Gastrocnemius medialis (tissue), 4 donors: ENCODE results near the gene WDR49. TPM values are rescaled to one million over a fixed set of nuclear protein-coding genes. Genes with fewer than 3 reads are reported as not detected.

Experiments used
- ATAC-seq, 2 donors: fragments of 150-250 bp; one replicate each; pipeline ENCODE4 v1.9.1; 2016
- DNase-seq, 2 donors: peaks; one replicate each; pipeline ENCODE4 v3.0.0-alpha.2; 2019
- H3K27ac ChIP-seq, 4 donors: fragments of 200-600 bp; sonication (generic); 1 replicate in 1 of 4; 2 replicates in 3 of 4; pipeline ENCODE4 v1.5.1; 2016 to 2018; ENCODE audit warnings: mild to moderate bottlenecking in 2 of 4, moderate library complexity in 1 of 4
- H3K27me3 ChIP-seq, 3 donors: fragments of 200-600 bp; sonication (generic) in 2 of 3; 1 replicate in 1 of 3; 2 replicates in 2 of 3; pipeline versions ENCODE4 v1.5.1 to v1.6.0; 2016 to 2019; ENCODE audit warnings: mild to moderate bottlenecking in 1 of 3, moderate library complexity in 1 of 3
- H3K36me3 ChIP-seq, 2 donors: fragments of 200-600 bp; sonication (generic) in 1 of 2; one replicate each; pipeline ENCODE4 v1.5.1; 2017 to 2018
- H3K4me1 ChIP-seq, 2 donors: fragments of 200-600 bp; sonication (generic) in 1 of 2; one replicate each; pipeline ENCODE4 v1.5.1; 2016 to 2017; ENCODE audit warnings: mild to moderate bottlenecking in 2 of 2
- H3K4me3 ChIP-seq, 4 donors: fragments of 200-600 bp; sonication (generic) in 3 of 4; 1 replicate in 1 of 4; 2 replicates in 3 of 4; pipeline ENCODE4 v1.5.1; 2016 to 2019; ENCODE audit warnings: mild to moderate bottlenecking in 2 of 4
- H3K9me3 ChIP-seq, 3 donors: fragments of 200-600 bp; sonication (generic) in 2 of 3; 1 replicate in 1 of 3; 2 replicates in 2 of 3; pipeline ENCODE4 v1.5.1; 2016 to 2019
- POLR2A ChIP-seq, 2 donors: fragments of 450-650 bp; IDR thresholded peaks; one replicate each; pipeline ENCODE4 v1.6.1; 2017; ENCODE audit warnings: antibody characterized with exemption in 2 of 2, mild to moderate bottlenecking in 2 of 2, moderate library complexity in 2 of 2
- in situ Hi-C, 4 donors: fragments of 200-750 bp; cut with MboI; loops; one replicate each; pipeline versions ENCODE4 v1.15.0 to v1.8.0; 2017; ENCODE audit warnings: low sequenced_read_pairs in 4 of 4
- intact Hi-C: fragments of 100-400 bp; cut with DNase I; formaldehyde crosslinking; loops from one replicate; pipeline ENCODE4 v1.15.1; 2023; ENCODE audit warnings: low total_unique reads
- total RNA-seq, 4 donors: library from RNA; depleted of rRNA; stranded (reverse); fragments of >200 nt; gene quantifications; one replicate each; pipeline versions ENCODE4 v1.1.0 to v1.2.3, GENCODE V29; 2016
- TF ChIP-seq, protein P1 (sequence below), 5 experiments: fragments of 450-650 bp in 3 of 5; fragments of 200-600 bp in 2 of 5; sonication (generic) in 2 of 5; IDR thresholded peaks in 4 of 5; conservative IDR thresholded peaks in 1 of 5; 1 replicate in 4 of 5; 2 replicates in 1 of 5; pipeline ENCODE4 v1.5.1; 2016 to 2019; ENCODE audit warnings: antibody characterized with exemption in 5 of 5, mild to moderate bottlenecking in 3 of 5, moderate library complexity in 3 of 5

Gene WDR49
- total RNA-seq, 4 donors from 2014 or later = 0.29 to 1.2 (median 0.68) TPM

DNA sequence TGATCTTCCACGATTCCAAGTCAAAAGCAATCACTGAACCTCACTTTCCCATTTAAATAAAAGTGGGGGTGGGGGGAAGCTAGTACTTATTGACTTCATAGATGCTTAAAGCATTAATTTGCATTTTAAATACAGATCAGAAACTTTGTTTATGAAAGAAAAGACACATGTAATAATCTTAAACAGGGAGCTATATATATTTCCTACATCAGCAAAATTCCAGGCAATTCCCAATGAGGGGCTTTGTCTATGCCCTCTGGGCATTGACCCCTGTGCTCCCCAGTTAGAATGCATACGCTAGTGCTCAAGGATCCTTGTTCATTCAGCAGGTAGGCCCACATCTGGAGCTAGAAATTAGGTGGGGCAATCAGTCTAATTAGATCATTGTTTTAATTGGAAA is 199.9 kb downstream of the WDR49 start:
- no peaks in the 10 kb centered on the region for H3K36me3 ChIP-seq
- no peak overlapping the region for H3K4me3 ChIP-seq
- H3K27ac ChIP-seq = no peak overlapping the region
- in situ Hi-C loops = no loop called here
- intact Hi-C loops = no loop called here
- H3K27me3 ChIP-seq = no peaks in the 10 kb centered on the region
- no peaks in the 10 kb centered on the region for H3K4me1 ChIP-seq
- no peaks in the 10 kb centered on the region for H3K9me3 ChIP-seq
- ATAC-seq = no peak
- no peak for DNase-seq
- TF ChIP-seq POLR2A (IDR thresholded peaks at IDR 0.05) = no peak
- TF ChIP-seq, protein P1, sequence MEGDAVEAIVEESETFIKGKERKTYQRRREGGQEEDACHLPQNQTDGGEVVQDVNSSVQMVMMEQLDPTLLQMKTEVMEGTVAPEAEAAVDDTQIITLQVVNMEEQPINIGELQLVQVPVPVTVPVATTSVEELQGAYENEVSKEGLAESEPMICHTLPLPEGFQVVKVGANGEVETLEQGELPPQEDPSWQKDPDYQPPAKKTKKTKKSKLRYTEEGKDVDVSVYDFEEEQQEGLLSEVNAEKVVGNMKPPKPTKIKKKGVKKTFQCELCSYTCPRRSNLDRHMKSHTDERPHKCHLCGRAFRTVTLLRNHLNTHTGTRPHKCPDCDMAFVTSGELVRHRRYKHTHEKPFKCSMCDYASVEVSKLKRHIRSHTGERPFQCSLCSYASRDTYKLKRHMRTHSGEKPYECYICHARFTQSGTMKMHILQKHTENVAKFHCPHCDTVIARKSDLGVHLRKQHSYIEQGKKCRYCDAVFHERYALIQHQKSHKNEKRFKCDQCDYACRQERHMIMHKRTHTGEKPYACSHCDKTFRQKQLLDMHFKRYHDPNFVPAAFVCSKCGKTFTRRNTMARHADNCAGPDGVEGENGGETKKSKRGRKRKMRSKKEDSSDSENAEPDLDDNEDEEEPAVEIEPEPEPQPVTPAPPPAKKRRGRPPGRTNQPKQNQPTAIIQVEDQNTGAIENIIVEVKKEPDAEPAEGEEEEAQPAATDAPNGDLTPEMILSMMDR (IDR thresholded peaks at IDR 0.05 in 4 of 5, conservative IDR thresholded peaks at IDR 0.05 in 1 of 5) = no peak

DNA sequence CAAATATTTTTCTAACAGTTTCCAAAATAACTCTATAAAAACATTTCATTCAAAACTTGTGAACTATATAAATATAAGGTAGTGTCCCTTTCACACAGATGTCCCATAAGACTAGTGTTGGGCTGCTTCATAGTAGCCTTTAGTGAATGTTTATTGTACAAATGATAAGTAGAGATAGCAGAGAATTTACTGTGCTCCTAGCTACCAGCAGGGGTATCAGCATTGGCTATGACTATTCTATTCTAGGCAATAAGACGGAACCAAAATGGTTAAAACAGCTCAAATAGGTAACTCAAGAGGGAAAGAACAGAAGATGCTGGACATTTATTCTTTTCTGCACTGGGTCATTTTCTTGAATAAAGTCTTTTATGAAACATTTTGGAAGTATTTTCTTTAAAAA is 202.5 kb downstream of the WDR49 start:
- no peak for TF ChIP-seq POLR2A (IDR thresholded peaks at IDR 0.05)
- TF ChIP-seq, protein P1 (IDR thresholded peaks at IDR 0.05 in 4 of 5, conservative IDR thresholded peaks at IDR 0.05 in 1 of 5) = no peak

GRCh38 chr3:167450675-167451074 is 203.1 kb downstream of the WDR49 start:
- H3K36me3 ChIP-seq = no peaks in the 10 kb centered on the region
- intact Hi-C loops = no loop called here
- DNase-seq = no peak
- in situ Hi-C loops = no loop called here
- H3K4me3 ChIP-seq = no peak overlapping the region
- no peak for TF ChIP-seq POLR2A (IDR thresholded peaks at IDR 0.05)
- TF ChIP-seq, protein P1 (IDR thresholded peaks at IDR 0.05 in 4 of 5, conservative IDR thresholded peaks at IDR 0.05 in 1 of 5) = no peak
- H3K9me3 ChIP-seq = no peaks in the 10 kb centered on the region
- H3K27me3 ChIP-seq = no peaks in the 10 kb centered on the region
- no peak overlapping the region for H3K27ac ChIP-seq
- no peak for ATAC-seq
- no peaks in the 10 kb centered on the region for H3K4me1 ChIP-seq

More for the DNA sequence above, 202.5 kb downstream of the WDR49 start:
- no peak for ATAC-seq
- Histone ChIP-seq H3K4me3 (no peak overlapping the region), H3K9me3 (no peaks in the 10 kb centered on the region), H3K27me3 (no peaks in the 10 kb centered on the region), H3K36me3 (no peaks in the 10 kb centered on the region), H3K4me1 (no peaks in the 10 kb centered on the region), H3K27ac (no peak overlapping the region)
- DNase-seq = no peak
- intact Hi-C loops (no loop called here), in situ Hi-C loops (no loop called here)

DNA sequence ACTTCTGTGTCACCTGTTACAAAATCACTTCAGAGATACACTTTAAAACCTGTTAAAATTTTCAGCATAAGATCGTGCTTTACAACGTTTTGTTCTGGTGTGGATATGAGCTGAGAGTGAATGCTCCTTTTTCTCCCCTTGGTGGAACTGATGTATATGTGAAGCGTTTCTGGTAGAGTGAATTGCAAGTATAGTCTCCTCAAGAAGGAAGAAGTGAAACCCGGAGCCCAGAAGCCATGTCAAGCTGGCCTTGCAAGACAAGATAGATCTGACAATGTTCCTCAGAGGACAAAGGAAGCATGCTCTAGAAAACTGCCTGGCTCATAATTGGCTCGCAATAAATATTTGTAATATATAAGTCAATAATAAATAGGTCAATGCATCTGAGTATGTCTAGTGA is 203.5 kb downstream of the WDR49 start:
- DNase-seq (no peak), ATAC-seq (no peak)
- intact Hi-C loops (no loop called here), in situ Hi-C loops (no loop called here)
- Histone ChIP-seq H3K9me3 (no peaks in the 10 kb centered on the region), H3K27me3 (no peaks in the 10 kb centered on the region), H3K27ac (no peak overlapping the region), H3K4me1 (no peaks in the 10 kb centered on the region), H3K4me3 (no peak overlapping the region), H3K36me3 (no peaks in the 10 kb centered on the region)
- TF ChIP-seq, protein P1 (IDR thresholded peaks at IDR 0.05 in 4 of 5, conservative IDR thresholded peaks at IDR 0.05 in 1 of 5) = no peak
- no peak for TF ChIP-seq POLR2A (IDR thresholded peaks at IDR 0.05)

- ATAC-seq (no peak), DNase-seq (no peak)
- in situ Hi-C loops = no loop called here
- no peak for TF ChIP-seq POLR2A (IDR thresholded peaks at IDR 0.05)
- TF ChIP-seq, protein P1 (IDR thresholded peaks at IDR 0.05 in 4 of 5, conservative IDR thresholded peaks at IDR 0.05 in 1 of 5) = no peak
- no peaks in the 10 kb centered on the region for H3K9me3 ChIP-seq
- H3K4me1 ChIP-seq = no peaks in the 10 kb centered on the region
- intact Hi-C loops = no loop called here
- H3K27ac ChIP-seq = no peak overlapping the region
- no peak overlapping the region for H3K4me3 ChIP-seq
- H3K36me3 ChIP-seq = no peaks in the 10 kb centered on the region
- no peaks in the 10 kb centered on the region for H3K27me3 ChIP-seq
These were observed 208.3 kb downstream of the WDR49 start for GRCh38 chr3:167445491-167445890.
